GM18499 (cell line): Measurements from ENCODE around the gene GRP.

Experiments
- ATAC-seq: cut with Tn5 transposase; IDR thresholded peaks from one replicate; pipeline ENCODE4 v1.9.1; 2021; ENCODE audit warnings: moderate number of reproducible peaks; ENCODE audit not compliant: insufficient read depth, unreplicated experiment

Gene GRP

DNA sequence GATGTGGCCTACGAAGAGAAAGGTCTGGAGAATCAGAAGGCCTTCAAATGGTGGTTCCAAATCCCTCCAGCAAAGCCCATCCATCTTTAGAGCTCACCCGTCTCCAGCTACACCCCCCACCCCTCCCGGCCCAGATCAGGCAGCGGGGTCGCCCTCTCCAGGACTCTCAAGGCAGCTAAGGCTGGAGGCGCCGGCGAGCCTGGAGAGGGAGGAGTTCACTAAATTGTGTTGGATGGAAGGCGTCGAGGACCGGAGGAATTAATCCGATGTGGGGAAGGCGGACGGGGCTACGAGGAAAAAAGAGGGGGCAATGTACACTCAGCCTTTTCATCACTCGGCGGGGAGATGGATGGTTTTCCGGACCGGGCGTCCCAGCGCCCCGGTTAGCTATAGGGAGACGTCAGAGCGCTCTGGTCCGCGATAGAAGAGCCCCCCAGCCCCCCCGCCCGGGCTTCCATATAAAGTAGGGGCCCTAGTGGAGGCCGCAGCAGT lies at the start of gene GRP:
Gene GRP (plus strand): TSS at position 487 of the 492 bp plus-strand sequence. CDS start 108 bp downstream, outside the sequence.
- no peak for ATAC-seq

DNA sequence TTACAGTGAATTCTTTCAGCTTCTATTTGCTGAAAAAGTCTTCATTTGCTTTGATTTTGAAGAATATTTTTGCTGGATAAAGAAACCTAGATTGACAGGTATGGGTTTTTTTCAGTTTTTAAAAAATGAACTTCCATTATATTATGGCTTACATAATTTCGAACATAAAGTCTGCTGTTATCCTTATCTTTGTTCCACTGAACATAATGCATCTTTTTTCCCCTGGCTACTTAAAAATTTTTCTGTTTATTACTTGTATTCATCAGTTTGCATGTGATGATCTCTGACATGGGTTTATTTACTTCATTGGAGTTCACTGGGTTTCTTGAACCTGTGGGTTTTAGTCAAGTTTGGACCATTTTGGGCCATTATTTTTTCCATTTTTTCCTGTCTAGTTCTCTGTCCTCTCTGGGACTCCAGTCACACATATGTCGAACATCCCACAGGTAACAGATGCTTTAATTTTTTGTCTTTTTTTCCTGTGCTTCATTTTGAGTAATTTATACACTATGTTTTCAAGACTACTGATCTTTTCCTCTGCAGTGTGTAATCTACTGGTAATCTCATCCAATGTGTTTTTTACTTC lies 47.2 kb upstream of the GRP start:
- ATAC-seq, result no peak

DNA sequence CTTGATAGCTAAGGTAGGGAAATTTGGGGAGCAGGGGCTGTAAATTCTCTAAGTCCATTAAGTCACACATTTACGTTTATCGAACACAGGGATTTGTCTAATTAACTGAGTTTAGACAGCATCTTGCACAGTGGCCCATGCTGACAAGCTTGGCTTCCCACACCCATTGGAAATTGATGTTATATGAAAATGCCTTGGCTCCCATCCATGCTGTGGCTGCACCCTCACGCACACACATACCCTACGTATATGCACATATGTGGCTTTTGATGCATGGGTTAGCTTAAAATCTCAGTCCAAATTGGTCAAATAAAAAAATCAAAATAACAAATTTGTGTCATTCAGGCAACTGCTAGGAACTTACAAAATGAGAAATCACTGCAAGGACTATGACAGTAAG lies 42.5 kb upstream of the GRP start:
- no peak for ATAC-seq

DNA sequence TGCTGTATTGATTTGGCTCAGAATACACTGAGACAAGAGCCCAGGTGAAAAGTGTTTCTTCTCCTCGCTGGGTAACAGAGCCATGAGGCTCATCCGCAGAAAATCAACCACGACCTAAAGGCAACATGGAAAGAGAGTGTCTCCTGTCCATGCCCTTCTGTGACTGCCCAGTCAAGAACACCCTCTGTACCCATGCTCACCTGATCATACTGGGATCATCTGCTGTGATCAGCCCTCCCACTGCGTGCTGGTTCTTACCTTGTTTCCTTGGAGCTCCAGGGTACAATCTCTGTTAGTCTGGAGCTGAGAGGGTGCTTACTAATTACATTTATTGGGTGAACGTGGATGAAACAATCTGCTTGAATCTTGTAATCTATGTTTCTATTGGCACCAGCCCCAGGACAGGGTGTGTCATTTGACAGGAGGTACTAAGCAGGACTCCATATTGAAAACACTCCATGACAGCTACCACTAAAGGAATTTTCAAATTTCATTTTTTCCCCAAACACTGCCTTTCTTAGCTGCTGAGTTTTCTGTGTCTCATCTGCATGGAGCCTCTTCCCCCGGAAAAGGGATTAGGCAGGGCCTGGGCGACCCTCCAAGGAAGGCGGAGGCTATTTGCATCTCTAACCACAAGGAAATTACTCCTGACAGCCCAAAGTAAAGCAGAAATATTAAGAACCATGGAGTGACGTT lies 39.7 kb upstream of the GRP start:
- ATAC-seq, result no peak

DNA sequence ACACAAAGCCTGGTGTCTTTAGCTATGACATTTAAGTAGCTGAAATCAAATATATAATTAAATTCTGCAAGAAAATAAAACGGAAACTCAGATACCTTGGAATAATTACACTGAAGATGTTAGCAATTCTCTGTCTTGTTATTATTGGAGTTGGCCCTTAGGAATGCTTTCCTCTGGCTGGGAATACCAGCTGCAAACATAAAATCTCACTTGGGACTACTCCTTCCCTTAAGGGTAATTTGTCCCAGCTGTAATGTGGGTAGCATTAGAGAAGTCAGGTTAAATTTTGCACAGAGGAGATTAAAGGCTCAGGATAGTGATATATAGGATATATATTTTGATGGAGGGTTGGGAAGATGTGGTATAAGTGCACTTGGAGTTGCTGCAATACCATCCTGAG lies 37.3 kb upstream of the GRP start:
- ATAC-seq, result no peak

DNA sequence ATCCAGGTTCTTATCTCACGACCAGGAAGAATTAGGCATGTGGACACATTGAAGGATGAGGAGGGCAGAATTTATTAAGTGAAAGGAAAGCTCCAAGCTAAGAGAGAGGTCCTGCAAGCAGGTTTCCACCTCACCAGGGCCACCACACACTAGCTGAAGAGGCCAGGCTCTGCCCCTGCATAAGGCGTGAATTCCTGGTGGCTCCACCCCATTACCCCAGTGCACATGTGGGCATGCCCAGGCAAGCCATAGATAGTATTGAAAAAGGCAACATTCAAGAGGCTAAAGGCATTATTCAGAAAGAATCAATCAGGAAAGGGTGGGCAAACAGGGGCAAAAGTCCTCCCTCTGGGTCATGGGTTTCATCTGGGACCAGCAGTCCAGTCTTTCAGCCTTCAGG lies 30.9 kb upstream of the GRP start:
- no peak for ATAC-seq

DNA sequence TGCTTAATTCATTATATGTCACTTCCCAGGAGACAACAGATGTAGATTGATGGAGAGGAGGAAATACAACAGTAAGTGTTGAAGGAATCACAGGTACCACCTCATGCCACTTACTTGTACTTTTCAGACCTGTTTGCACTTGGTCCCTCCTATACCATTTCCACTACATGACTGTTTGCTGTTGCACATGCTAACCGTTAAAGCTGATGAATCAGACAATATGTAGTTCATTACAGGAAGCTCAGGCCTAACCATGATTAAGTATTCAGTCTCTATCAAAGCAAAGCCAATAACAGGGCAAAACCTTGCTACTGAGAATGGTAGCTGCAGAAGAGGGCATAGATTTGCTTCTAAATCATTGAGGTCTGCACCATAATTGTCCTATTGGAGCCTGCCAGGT lies 30.2 kb upstream of the GRP start:
- no peak for ATAC-seq

DNA sequence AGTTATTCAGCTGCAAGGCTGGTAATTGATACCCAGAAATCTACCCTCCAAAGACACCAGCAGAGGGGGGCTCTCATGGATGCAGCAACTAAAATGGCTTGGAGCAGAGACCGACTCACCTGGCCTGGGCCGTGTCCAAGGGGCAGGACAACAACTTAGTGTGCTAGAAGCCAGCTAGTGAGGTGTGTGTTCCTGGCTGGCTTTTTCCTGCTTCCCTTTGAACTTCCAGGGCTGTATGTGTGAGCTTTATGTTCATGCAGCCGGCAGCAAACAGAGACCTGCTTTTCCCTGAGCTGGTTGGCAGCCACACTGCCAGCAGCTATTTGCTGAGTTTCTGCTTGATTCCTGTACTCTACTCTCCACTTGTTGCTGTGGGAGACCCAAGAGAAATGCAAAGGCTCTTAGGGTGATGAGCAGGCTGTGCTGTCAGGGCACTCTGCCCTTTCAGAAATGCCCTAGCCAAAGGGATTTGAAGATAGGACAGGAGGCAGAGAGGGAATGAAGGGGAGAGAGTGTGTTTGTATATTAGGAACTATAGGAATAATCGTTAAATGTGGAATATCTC lies 23.7 kb upstream of the GRP start:
- no peak for ATAC-seq

DNA sequence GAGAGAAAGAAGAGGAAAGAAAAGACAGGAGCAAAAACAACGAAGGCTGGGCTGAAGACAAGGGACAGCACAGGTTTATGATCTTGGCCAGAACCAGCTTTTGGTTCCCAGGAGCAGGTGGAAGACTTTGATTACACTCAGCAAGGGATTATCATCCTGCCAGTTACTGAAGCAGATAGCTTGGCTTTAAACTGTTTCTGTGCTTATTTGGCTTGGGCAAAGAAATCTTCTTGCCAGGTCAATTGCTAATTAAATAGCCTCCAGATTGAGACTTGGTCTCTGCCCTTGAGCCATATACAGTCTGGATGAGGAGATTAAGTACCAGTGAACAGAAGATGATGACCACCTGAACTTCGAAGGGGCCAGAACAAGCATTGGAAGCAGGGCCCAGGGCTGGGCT lies 22.3 kb upstream of the GRP start:
- ATAC-seq, result no peak

DNA sequence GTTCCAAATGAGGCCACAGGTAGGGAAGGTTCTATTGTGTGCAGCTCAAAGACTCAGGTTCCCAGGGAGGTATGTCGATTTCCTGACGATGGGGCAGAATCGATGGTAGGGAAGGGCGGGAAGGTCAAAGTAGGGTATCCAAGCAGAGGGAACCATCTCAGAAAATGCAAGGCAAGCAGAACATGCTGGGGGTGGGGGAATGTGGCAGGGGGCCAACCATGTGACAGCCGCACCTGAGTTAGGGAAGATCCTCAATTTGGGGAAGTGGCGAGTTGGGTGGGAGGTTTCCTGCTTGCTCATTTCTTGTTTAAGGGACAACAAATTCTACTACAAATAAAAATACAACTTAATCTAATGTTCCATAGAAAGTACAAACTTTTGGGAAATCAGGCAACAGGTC lies 21.7 kb upstream of the GRP start:
- no peak for ATAC-seq

DNA sequence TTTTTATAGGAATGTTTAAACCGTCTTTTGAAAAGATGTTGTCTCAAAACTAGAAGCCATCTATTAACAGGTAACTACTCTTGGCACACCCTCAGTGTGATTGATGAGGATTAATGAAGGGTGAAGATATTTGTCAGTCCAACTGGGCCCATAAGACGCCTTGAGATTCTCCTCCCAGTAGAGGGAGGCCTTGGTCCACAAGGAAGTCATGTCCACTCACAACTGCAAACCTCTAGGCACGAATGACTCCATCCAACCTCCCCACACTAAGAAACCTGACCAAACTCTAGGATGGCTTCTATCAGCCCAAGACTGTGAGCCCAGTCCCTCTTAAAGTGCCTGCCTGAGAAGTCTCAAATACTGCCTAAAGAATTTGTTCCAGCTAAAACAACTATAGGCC lies 19.2 kb upstream of the GRP start:
- no peak for ATAC-seq

DNA sequence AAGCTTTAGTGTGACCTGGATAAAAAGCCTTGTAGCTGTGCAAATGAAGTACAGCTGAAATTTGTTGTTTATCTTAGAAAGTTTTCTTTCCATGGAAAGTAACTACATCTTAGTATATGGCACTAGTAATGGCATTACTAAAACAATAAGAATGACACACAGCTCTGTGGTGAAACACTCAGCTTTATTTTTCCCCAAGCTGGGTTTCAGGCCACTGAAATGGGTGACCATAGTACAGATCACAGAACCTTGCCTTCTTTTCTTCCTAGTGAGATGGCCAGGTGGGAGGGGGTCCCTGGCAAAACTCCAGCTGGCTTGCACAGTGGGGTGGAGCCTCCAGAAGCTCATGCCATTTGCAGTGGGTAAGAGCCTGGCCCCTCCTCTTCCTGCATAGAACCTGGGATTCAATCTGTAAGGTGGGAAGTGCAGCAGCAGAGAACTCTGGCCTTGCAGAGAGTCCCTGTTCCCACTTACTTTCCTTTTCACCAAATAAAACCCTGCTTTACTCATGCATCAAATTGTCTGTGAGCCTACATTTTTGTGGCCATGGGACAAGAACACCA lies 17.6 kb upstream of the GRP start:
- ATAC-seq, result no peak

DNA sequence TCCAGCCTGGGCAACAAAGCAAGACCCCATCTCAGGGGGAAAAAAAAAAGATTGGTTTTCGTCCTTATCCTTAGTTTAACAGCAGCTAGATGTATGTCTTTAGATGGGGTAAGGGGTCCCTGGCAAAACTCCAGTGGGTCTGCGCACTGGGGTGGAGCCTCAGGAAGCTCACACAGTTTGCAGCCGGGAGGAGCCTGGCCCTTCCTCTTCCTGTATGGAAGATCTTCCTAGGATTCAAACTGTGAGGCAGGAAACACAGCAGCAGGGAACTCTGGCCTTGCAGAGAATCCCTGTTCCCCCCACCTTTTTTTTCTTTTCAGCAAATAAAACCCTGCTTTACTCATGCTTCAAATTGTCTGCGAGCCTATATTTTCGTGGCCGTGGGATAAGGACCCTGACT lies 12.5 kb upstream of the GRP start:
- ATAC-seq, result no peak

DNA sequence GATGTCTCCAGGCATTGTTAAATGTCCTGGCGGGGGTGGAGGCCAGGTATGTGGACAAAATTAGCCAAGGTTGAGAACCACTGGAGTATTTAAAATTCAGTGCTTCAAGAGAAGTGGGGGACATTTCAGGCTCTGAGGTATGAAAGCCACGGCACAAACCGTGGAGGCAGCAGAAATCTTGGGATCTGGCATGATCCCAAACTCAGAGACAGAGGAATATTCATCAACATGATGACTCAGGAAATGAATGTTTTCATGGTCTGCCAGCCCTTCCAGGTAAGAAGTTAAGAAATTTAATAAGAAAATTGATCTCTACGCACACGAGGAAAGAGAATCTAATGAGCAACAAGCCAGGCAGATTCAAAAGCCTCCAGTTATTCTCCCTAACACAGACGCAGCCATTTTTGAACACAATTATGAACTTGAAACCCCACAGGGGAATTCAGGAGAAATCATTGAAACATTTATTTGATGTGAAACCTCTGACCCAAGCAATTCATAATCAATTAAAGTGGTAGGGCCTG lies 11.3 kb upstream of the GRP start:
- ATAC-seq, result no peak

DNA sequence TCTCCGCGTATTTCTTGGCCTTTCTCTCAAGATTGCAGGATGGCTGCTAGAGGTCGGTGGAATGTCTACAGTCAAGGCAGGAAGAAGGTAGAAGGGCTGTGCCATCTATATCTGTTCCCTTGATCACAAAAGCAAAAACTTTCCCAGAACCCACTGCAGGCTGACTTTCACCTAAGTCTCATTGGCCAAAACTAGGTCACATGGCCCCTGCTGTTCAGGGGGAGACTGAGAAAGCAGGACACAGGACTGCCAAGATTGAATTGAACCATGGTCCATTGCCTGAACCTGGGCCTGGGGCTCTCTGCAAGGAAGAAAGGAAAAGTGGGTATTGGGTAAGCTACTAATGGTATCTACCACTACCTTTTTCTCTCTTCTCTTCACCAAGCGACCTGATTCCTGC lies 9.7 kb upstream of the GRP start:
- ATAC-seq, result no peak

DNA sequence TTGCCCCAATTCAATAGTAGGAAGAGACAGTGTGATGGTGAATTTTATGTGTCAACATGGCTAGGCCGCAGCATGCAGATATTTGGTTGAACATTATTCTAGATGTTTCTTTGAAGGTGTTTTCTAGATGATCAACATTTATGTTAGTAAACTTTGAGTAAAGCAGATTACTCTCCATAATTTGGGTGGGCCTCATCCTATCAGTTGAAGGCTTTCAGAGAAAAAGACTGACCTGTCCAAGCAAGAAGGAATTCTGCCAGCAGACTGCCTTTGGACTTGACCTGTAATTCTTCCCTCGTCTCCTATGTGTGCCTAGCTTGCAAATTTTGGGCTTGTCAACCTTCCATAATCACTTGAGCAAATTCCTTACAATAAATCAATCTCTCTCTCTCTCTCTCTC lies 8.3 kb upstream of the GRP start:
- ATAC-seq, result no peak

DNA sequence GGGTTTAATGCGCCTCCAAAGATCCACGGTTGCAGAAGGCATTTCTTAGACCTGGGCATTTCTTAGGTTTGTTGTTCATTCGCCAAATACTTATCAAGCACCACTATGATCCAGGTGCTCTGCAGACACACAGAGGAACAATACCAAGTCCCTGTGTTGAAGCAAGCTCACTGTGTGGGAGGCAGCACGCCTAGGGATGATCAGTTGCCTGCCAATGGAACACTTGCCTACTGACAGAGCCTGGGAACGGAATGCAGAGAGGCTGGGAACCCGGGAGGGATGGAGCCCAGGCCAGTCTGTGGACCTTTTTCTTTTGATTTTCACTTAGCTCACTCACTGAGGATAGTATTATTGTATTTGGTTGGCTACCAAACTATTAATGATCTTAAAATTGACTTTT lies 1.9 kb upstream of the GRP start:
- no peak for ATAC-seq

DNA sequence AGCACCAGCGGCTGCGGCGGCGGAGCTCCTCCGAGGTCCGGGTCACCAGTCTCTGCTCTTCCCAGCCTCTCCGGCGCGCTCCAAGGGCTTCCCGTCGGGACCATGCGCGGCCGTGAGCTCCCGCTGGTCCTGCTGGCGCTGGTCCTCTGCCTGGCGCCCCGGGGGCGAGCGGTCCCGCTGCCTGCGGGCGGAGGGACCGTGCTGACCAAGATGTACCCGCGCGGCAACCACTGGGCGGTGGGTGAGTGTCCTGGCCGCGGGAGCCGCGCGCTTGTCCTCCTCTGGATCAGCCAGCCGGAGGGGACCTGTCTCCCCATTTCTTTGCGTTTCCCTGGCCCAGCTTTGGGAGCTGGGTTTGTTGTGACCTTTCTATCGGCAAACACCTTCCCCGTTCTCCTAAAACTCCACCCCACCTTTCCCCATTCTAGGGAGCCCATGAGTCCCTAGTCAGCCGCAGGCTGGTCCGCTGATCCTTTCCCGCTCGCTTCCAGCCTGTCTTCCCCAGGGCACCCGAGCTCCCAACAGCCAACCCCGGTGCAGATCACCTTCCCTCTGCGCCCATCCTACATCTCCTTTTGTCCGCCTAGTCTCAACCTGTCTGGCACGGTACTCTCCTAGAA lies 316 bp downstream of the GRP start:
- ATAC-seq, result no peak

DNA sequence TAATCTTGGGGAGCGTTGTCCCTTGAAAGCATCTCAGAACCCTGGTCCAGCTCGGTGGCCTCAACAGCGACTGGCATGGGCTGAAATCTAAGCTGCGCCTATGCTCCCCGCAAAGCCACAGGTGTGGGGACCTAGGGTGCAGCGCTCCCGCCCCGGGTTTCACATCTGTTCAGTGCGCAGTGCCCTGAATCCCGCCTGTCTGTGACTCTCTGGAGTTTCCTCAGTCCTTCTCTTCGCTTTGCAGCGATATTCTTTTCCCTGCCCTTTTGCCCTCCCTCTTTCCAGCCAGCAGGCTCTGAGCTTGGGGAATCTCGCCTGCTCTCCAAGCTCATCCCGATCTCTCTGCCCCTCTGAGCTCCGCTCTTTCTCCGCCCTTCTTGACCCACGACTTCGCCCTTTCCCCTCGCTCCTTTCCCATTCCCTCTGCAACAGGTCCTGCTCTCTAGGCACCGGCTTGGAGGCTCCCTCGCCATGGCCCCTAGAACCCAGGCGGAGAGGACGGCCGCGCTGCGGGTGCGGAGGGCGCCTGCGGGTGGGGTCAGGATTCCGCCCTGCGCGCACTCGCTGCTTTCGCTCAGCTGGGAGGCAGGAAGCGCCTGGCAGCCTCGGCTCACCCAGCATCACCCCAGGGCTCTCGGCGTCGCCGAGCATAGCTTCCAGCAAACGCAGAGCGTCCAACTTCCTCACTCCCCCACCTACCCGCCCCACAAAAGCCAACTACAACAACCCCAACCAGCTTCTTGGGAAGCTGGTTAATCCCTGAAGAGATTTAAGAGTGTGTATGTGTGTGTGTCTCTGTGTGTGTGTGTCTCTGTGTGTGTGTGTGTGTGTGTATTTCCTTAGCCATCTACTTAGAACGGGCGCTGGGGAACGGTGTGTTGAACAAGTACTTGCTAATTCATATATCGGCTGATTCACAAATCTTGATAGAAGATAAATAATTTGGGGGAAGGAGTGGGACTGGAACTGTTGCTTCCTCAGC lies 1.1 kb downstream of the GRP start:
- no peak for ATAC-seq

DNA sequence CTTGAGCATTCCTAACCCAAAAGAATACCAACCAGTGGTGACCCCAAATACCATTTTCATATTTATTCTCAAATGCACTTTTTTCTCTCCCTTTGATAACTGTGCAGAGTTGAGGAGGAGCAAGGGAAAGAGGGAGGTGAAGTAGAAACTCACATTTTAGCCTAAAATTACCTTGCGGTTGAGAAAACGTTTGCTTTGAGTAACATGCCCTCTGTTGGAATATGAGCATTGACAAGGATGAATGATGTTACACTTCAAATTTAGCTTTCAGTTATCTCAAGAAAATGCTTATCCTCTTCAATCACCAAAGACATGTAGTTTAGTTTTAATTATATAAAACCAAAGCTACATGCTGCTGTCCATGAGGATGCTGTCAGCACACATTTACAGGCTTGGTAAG lies 2.4 kb downstream of the GRP start:
- no peak for ATAC-seq
